Measurements from ENCODE around the gene PGLYRP3. TPM values are rescaled to one million over a fixed set of nuclear protein-coding genes. Genes with fewer than 3 reads are reported as not detected.

Gene PGLYRP3
- total and polyA plus RNA-seq, 2 donors (not counting 3 experiments of a cell fraction or from before 2014, with no cell fraction given), result not detected

DNA sequence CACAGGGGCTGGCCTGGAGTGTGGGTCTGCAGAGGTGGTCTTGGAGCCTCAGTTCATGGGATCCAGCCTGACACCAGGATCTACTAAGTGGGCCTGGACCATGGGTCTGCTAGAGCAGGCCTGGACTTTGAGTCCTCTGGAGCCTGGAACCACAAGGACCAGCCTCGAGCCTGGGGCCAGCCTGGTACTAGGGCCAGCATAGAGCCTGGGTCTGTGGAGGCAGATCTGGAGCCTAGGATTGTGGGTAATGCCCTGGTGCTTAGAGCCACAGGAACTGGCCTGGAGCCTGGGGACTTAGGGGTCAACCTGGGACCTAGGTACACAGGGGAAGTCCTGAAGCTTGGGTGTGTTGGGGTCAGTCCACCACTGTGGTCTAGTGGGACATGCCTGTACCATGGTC is 40.6 kb downstream of the PGLYRP3 start:
- intact Hi-C loops (cut with micrococcal nuclease) (no loop called here), dilution Hi-C loops (cut with MboI; ENCODE audit: extremely low pct_ligation_motif_present, low sequenced_read_pairs) (no loop called here)
- BruUV-seq (replicated peaks), result no TSS peak
- FAIRE-seq (no peak), DNase-seq (ENCODE audit: low read depth, low spot score) (no peak)
- Histone ChIP-seq H3K27ac (ENCODE audit: insufficient read depth, low read depth, low read length) (no peak overlapping the region), H3K9me3 (replicated peaks; ENCODE audit: control insufficient read depth, insufficient read depth, low read length) (no peaks in the 10 kb centered on the region), H3K79me2 (ENCODE audit: control insufficient read depth, insufficient read depth, low read length) (no peaks in the 10 kb centered on the region), H3K4me3 (replicated peaks in 1 of 3; ENCODE audit: insufficient read depth in 1 of 3, low read depth in 1 of 3, low read length in 3 of 3) (no peak overlapping the region), H3K4me1 (ENCODE audit: control insufficient read depth, extremely low read depth, insufficient read depth, low read length) (no peaks in the 10 kb centered on the region), H4K20me1 (replicated peaks; ENCODE audit: control insufficient read depth, extremely low read depth, insufficient read depth, low read length) (no peaks in the 10 kb centered on the region), H2AFZ (ENCODE audit: low read depth, low read length) (no peak overlapping the region), H3K9me1 (replicated peaks; ENCODE audit: control insufficient read depth, extremely low read depth, insufficient read depth, low read length) (no peaks in the 10 kb centered on the region), H3K9ac (replicated peaks; ENCODE audit: extremely low read depth, insufficient read depth, low read length) (no peak overlapping the region), H3K4me2 (ENCODE audit: insufficient read depth, low read length) (no peak overlapping the region), H3K36me3 (ENCODE audit: control insufficient read depth in 2 of 2, extremely low read depth in 1 of 2, insufficient read depth in 2 of 2, low read length in 2 of 2) (no peaks in the 10 kb centered on the region), H3K27me3 (ENCODE audit: control insufficient read depth in 2 of 2, insufficient read depth in 2 of 2, low read length in 2 of 2) (no peaks in the 10 kb centered on the region)
- ChIA-PET POLR2A (no interaction called here), CTCF (no interaction called here)
- TF ChIP-seq POLR2AphosphoS5 (IDR thresholded peaks at IDR 0.05; ENCODE audit: insufficient read depth, low read depth, low read length) (no peak), POLR2A (IDR thresholded peaks at IDR 0.05; ENCODE audit: low read depth, low read length) (no peak), GATA2 (IDR thresholded peaks at IDR 0.05; ENCODE audit: insufficient read depth, insufficient read length, low read depth, low read length) (no peak), MAX (IDR thresholded peaks at IDR 0.05; ENCODE audit: insufficient read depth, insufficient read length) (no peak), JUN (IDR thresholded peaks at IDR 0.05; ENCODE audit: borderline replicate concordance, insufficient read depth, insufficient read length, low read depth) (no peak), EZH2 (IDR thresholded peaks at IDR 0.05; ENCODE audit: borderline replicate concordance, low read depth, low read length, severe bottlenecking) (no peak), MYC (IDR thresholded peaks at IDR 0.05; ENCODE audit: low read depth, low read length) (no peak), FOS (IDR thresholded peaks at IDR 0.05; ENCODE audit: borderline replicate concordance, insufficient read depth, low read length) (no peak)
- TF ChIP-seq, protein P1, sequence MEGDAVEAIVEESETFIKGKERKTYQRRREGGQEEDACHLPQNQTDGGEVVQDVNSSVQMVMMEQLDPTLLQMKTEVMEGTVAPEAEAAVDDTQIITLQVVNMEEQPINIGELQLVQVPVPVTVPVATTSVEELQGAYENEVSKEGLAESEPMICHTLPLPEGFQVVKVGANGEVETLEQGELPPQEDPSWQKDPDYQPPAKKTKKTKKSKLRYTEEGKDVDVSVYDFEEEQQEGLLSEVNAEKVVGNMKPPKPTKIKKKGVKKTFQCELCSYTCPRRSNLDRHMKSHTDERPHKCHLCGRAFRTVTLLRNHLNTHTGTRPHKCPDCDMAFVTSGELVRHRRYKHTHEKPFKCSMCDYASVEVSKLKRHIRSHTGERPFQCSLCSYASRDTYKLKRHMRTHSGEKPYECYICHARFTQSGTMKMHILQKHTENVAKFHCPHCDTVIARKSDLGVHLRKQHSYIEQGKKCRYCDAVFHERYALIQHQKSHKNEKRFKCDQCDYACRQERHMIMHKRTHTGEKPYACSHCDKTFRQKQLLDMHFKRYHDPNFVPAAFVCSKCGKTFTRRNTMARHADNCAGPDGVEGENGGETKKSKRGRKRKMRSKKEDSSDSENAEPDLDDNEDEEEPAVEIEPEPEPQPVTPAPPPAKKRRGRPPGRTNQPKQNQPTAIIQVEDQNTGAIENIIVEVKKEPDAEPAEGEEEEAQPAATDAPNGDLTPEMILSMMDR (IDR thresholded peaks at IDR 0.05; ENCODE audit: extremely low read depth in 1 of 2, insufficient read depth in 1 of 2, low read depth in 1 of 2, low read length in 2 of 2), result no peak
